ENCODE results near the gene ADORA3.

DNA sequence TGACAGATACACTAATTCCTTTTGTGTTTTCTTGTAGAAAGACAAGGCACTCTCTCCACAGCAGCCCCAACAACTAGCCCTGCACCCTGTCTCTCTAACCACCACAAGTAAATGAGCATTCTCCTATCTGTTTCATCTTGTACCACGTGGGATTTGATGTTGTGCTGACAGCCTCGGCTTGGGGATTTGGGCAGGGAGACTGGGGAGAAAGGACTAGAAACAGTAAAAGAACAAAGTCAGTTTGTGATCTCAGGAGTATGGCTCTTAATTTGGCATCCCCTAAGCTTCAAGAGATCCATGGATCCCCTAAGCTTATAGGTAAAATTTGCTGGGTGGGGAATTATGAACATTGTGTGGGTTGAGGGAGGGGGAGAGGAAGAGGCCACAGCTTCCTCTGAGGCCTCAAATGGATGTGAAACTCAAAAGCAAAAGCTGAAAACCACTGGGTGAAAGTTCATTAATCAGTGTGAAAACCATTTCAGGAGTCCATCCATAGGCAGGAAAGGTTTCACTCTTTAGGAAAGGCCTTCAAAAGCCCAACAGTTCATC is 26.6 kb downstream of the ADORA3 start:
- TF ChIP-seq, protein P1, sequence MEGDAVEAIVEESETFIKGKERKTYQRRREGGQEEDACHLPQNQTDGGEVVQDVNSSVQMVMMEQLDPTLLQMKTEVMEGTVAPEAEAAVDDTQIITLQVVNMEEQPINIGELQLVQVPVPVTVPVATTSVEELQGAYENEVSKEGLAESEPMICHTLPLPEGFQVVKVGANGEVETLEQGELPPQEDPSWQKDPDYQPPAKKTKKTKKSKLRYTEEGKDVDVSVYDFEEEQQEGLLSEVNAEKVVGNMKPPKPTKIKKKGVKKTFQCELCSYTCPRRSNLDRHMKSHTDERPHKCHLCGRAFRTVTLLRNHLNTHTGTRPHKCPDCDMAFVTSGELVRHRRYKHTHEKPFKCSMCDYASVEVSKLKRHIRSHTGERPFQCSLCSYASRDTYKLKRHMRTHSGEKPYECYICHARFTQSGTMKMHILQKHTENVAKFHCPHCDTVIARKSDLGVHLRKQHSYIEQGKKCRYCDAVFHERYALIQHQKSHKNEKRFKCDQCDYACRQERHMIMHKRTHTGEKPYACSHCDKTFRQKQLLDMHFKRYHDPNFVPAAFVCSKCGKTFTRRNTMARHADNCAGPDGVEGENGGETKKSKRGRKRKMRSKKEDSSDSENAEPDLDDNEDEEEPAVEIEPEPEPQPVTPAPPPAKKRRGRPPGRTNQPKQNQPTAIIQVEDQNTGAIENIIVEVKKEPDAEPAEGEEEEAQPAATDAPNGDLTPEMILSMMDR (IDR thresholded peaks at IDR 0.05), result no peak
- TF ChIP-seq POLR2A (IDR thresholded peaks at IDR 0.05), result no peak
